Right renal pelvis (tissue), 4 donors: Measurements from ENCODE around the gene LIG3. TPM values are rescaled to one million over a fixed set of nuclear protein-coding genes. Genes with fewer than 3 reads are reported as not detected.
A peak's percentile ranks its signal among the peaks of the same experiment; 100 is the strongest.
"Not testable (repeated sequence)": the region's sequence is repeated elsewhere in the genome, so short reads cannot be mapped to it uniquely, and the experiment has no call there.

Experiments used
- DNase-seq, 4 donors: peaks; one replicate each; pipeline ENCODE4 v3.0.0-alpha.2; 2013; ENCODE audit warnings: low read depth in 4 of 4, low spot score in 3 of 4, missing footprints in 1 of 4
- polyA plus RNA-seq, 4 donors: library from polyadenylated mRNA; unstranded; fragments of 120-200 nt; gene quantifications; one replicate each; pipeline ENCODE4 v1.2.1, GENCODE V29; 2013; ENCODE audit not compliant: insufficient read length in 4 of 4

Gene LIG3
- 10 to 100 TPM; 32.9 to 37.9 (median 34.3) TPM for polyA plus RNA-seq

DNA sequence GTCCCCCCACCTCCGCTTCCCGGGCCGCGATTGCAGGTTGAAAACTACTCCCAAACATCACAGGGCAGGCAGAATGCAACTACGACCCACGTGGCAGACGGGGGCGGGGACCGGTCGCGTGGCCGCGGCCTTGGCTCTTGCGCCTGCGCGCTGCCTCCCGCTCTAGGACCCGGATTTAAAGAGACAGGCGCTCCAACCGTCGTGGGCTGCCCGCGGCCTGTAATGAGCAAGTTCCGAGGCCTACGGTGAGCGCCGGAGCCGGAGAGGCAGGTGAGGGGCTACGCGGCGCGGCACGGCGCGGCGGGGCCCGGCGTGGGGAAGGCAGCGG lies at the start of gene LIG3:
Gene LIG3, plus strand, starts transcription at position 160 of the 328 bp plus-strand sequence. CDS start 2,494 bp downstream, outside the sequence.
- DNase-seq = peak; percentile 87 to 89 (median 88)

- not testable (repeated sequence) for DNase-seq
These were observed 29.5 kb upstream of the LIG3 start for GRCh38 chr17:34950780-34951179.

- no peak for DNase-seq
These were observed 21.9 kb upstream of the LIG3 start for GRCh38 chr17:34958438-34958837.

GRCh38 chr17:34961093-34961911 lies 19.0 kb upstream of the LIG3 start, which contains the start of the genes CCT6B and ZNF830:
Gene CCT6B, minus strand, starts transcription at chr17:34961460. Its CDS starts 67 bp downstream, at chr17:34961393.
Gene ZNF830, plus strand, starts transcription at chr17:34961540. Its CDS starts 27 bp downstream, at chr17:34961567.
- DNase-seq = peak; percentile 91 to 96 (median 95)

GRCh38 chr17:34974179-34974578 lies 6.1 kb upstream of the LIG3 start:
- no peak for DNase-seq

- DNase-seq = no peak
These were observed 5.2 kb upstream of the LIG3 start for GRCh38 chr17:34974794-34975785.

DNA sequence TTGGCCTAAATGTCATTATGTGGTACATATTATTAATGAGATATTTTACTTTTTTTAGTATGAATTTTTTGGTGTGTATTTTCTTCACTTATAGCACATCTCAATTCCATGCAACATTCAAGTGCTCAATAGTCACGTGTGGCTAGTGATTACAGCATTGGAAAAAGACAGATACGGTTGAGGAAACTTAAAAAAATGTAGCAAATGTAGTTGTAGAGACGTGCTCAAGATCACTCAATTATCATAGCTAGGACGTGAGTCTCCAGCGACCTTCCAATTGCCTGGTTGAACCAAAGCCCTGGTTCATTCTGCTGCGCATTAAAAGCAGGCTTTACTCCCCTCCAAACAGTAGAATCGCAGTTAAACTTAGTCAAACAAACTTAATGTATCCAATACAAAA lies 1.2 kb upstream of the LIG3 start:
- DNase-seq = no peak

- no peak for DNase-seq
These were observed 511 bp upstream of the LIG3 start for GRCh38 chr17:34979650-34980352.

DNA sequence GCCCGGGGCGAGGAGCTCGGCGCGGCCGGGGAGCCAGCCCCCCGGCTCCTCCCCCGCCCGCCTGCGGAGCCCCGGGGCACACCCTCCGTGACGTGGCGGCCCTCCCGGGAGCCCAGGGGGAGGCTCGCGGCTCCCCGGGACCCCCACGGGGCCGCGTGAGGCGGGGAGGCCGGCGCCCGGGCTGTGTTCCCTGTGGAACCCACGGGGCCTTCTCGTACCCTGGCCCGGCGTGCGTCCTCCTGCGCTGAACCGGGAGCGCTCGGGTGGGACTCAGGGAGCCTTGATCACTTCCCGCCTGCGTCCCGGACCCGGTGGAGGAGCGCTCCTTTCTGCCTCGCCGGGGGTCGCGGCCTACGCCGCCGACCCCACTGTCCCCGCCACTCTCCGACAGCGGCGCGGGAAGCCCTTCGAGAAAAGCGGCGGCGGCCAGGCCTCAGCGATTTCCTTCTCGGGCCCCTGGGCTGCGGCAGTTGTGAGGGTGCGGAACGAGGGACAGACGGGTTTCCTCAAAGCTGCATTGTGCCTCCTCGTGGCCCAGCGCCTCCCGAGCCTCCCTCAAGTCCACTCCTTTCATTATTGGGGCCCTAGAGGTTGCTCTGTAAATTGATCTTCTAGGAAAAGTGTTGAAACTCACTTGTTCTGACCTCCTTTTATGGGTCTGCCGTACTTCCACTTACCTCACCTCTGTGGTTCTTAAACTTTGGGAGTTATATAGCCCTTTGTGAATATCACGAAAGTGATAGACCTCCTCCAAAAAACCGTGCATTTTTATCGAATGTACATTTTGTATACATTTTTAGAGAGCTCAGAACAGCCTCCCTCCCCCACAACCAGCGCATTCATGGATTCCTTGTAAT lies 597 bp downstream of the LIG3 start:
- peak in 2 of 4 donors; percentile 68 to 71 for DNase-seq

DNA sequence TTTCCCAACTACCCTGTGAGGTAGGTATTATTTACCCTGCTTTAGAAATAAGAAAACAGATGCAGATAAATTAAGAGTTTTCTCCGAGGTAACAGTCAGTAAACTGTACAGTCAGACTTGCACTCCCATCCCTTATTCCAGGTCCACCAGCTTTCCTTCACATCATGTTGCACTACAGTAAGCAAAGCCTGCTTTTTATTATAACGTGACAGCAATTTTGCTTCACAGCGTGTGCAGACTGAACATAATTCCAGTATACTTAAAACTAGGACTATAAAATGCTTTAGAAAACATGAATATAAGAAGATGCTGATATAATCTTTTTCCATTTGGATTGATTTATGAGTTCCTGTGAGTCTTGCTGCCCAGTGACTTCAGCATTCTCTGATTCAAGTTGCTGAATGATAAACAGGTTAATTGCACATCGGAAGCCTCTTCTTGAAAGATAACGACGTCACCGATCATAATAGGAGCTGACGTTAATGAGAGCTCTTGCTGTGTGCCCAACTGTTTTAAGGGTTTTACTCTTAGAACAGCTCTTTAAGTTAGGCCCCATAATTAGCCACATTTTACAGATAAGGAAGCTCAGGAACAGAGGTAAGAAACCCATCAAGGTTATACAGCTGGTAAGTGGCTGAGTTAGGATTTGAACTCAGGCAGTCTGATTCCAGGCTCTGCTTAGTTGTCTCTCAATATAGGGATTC lies 1.4 kb downstream of the LIG3 start:
- no peak for DNase-seq

DNA sequence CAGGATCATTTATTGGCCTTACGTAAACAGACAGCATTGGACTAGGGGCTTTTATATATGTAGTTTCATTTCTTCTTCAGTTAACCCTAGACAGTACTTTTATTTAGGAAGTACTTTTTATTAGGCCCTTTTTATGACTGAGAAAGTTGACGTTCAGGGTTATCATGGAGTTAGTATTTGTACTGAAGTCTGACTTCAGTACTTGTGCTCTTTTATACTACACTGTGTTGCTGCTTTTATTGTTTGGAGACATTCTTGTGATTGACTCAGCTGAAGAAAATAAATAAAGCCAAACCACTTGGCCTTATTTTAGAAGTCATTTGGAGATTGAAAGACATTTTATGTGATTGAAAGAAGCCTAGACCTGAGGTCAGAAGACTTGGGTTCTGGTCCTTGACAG lies 6.9 kb downstream of the LIG3 start:
- no peak for DNase-seq

DNA sequence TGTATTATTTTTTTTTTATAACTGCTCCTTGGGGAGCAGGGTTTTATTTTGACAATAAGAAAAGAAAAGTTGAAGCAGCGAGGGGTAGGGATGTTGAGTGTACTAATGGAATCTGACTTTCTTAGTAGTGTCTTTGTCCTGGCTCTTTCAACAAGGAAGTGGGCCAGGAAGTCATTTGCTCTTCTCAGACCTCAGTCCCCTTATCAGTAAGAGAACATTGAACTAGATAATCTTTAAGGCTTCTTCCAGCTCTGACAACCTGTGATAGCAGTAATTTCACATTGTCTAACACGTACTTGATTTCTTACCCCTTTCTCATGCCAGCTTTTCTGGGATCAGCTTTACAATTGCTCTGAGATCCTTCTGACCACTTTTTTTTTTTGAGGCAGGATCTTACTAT lies 8.3 kb downstream of the LIG3 start:
- no peak for DNase-seq

GRCh38 chr17:34989473-34989872 lies 9.2 kb downstream of the LIG3 start:
- no peak for DNase-seq

GRCh38 chr17:34990921-34991365 lies 10.6 kb downstream of the LIG3 start:
- DNase-seq = no peak

- no peak for DNase-seq
These were observed 11.3 kb downstream of the LIG3 start for GRCh38 chr17:34991606-34992005.

- no peak for DNase-seq
These were observed 12.7 kb downstream of the LIG3 start for GRCh38 chr17:34993031-34993430.

DNA sequence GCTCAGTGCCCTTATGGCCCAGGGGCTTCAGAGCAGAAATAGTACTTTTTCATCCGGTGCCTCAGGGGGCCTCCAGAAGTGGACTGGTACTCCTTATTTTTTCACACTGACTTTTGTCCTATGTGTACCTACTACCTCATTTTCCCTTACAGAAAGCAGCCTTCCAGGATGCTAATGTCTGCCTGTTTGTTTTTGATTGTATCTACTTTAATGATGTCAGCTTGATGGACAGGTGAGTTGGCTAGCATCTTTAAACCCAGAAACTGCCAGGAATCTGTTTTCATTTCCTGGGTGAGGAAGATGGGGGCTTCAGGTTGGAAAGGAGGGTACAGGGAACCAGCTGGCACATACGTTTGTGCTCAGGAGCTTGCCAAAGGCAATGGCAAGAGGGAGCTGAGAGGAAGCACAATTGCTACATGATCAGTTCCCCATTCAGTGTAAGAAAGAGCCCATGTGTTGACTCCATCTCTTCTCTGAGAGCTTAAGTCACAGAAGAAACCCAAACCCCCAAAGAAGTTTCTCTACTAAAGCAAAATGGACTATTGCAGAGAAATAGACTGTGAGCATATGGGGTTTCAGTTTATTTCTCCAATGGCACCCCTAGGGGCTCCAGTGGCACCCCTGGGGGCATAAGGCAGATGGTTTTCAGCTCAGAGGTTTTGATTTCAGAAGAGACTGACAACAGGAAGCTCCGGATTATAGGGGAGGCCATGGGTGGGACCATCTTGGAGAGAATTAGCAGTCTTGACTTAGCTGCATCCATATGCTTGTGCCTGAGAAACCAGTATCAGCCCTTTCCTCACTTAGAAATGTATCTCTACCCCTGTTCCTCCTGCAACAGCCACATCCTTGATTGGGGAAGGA lies 16.3 kb downstream of the LIG3 start:
- DNase-seq = no peak

DNA sequence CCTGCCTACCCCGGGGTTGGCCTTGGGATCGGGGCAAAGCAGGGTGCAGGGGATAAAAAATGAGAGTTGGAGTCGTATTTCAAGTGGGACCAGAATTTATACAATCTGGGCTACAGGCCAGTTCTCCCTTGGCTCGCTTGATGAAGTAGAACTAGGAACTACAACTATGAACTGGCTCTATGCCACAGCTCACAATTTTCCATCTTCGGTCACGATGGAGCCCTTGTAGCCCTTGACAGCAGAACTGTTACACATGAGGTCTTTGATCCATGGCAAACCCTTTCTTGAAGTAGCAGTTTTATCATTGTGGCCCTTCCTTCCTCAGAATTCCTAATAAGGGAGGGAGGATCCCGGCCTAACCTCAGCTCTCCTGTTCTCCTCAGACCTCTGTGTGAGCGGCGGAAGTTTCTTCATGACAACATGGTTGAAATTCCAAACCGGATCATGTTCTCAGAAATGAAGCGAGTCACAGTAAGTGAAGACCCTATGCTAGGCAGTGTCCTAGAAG lies 17.1 kb downstream of the LIG3 start:
- DNase-seq = peak in 3 of 4 donors; percentile 67 to 82 (median 71)
